SU-DHL-6 (cell line): ENCODE results near the gene NAP1L1.

Source experiments
- EZH2phosphoT487 ChIP-seq: fragments of 200-600 bp; sonication (generic), shearing (Covaris generic); conservative IDR thresholded peaks from 2 replicates; pipeline ENCODE4 v1.6.1; 2018; ENCODE audit warnings: mild to moderate bottlenecking, antibody characterized with exemption, low read length, moderate library complexity, mixed read lengths
- TF ChIP-seq, protein P1 (sequence below): fragments of 200-600 bp; sonication (generic); IDR thresholded peaks from one replicate; pipeline ENCODE4 v1.5.1; 2017; ENCODE audit warnings: antibody characterized with exemption, mild to moderate bottlenecking, low read length, moderate library complexity; ENCODE audit not compliant: insufficient read depth, poor library complexity, severe bottlenecking

GRCh38 chr12:76030341-76031080 lies 54.0 kb downstream of the NAP1L1 start:
- TF ChIP-seq, protein P1, sequence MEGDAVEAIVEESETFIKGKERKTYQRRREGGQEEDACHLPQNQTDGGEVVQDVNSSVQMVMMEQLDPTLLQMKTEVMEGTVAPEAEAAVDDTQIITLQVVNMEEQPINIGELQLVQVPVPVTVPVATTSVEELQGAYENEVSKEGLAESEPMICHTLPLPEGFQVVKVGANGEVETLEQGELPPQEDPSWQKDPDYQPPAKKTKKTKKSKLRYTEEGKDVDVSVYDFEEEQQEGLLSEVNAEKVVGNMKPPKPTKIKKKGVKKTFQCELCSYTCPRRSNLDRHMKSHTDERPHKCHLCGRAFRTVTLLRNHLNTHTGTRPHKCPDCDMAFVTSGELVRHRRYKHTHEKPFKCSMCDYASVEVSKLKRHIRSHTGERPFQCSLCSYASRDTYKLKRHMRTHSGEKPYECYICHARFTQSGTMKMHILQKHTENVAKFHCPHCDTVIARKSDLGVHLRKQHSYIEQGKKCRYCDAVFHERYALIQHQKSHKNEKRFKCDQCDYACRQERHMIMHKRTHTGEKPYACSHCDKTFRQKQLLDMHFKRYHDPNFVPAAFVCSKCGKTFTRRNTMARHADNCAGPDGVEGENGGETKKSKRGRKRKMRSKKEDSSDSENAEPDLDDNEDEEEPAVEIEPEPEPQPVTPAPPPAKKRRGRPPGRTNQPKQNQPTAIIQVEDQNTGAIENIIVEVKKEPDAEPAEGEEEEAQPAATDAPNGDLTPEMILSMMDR = no peak
- no peak for TF ChIP-seq EZH2phosphoT487
